SK-N-SH (cell line): ENCODE data around the gene TM9SF2. TPM values are rescaled to one million over a fixed set of nuclear protein-coding genes. Genes with fewer than 3 reads are reported as not detected.

Experiments used
- CTCF ChIA-PET: fragments of 300-600, 350-600 bp; formaldehyde crosslinking; extraction: SDS; loops from one replicate; lab custom pipeline; 2021; lab: Yijun Ruan, JAX
- POLR2A ChIA-PET: fragments of 350-600 bp; sonication (Branson Sonifier 250); formaldehyde crosslinking; extraction: SDS; loops from one replicate; lab custom pipeline; 2020; ENCODE audit warnings: antibody characterized with exemption, inconsistent platforms; lab: Yijun Ruan, JAX
- DNase-seq: peaks from one replicate; pipeline ENCODE4 v3.0.0; 2012
- H2AFZ ChIP-seq: fragments of 200-600 bp; sonication (generic); 2 replicates; pipeline ENCODE4 v1.8.1; 2016; ENCODE audit warnings: antibody characterized with exemption, mild to moderate bottlenecking, low read depth
- H3F3A ChIP-seq: fragments of 200-600 bp; sonication (generic); replicated peaks from 2 replicates; pipeline ENCODE3; 2016; ENCODE audit warnings: antibody characterized with exemption, mild to moderate bottlenecking; ENCODE audit not compliant: insufficient read depth
- H3K27ac ChIP-seq, 2 experiments: fragments of 200-500 bp in 1 of 2; fragments of 200-600 bp in 1 of 2; sonication (Bioruptor generic) in 1 of 2; sonication (generic), shearing (Covaris generic) in 1 of 2; 2 replicates each; pipeline versions ENCODE4 v1.5.1 to v1.6.1; 2014 to 2016; ENCODE audit warnings: low read depth in 2 of 2, inconsistent platforms in 1 of 2, low read length in 1 of 2, mild to moderate bottlenecking in 1 of 2, mixed read lengths in 1 of 2
- H3K27me3 ChIP-seq: fragments of 200-600 bp; sonication (generic), shearing (Covaris generic); 2 replicates; pipeline ENCODE4 v1.6.1; 2016; ENCODE audit warnings: mixed run types; ENCODE audit not compliant: insufficient read depth
- H3K36me3 ChIP-seq, 2 experiments: fragments of 200-500 bp in 1 of 2; fragments of 200-600 bp in 1 of 2; sonication (Bioruptor generic) in 1 of 2; sonication (generic) in 1 of 2; replicated peaks in 1 of 2; 2 replicates each; pipeline versions ENCODE3 to v1.5.1; 2014 to 2016; ENCODE audit warnings: low read length in 1 of 2, mild to moderate bottlenecking in 1 of 2; ENCODE audit not compliant: insufficient read depth in 2 of 2, control insufficient read depth in 1 of 2
- H3K4me1 ChIP-seq, 2 experiments: fragments of 200-500 bp in 1 of 2; fragments of 200-600 bp in 1 of 2; sonication (Bioruptor generic) in 1 of 2; sonication (generic), shearing (Covaris generic) in 1 of 2; 2 replicates each; pipeline versions ENCODE4 v1.5.1 to v1.6.1; 2014 to 2016; ENCODE audit warnings: low read depth in 1 of 2, low read length in 1 of 2, mixed run types in 1 of 2; ENCODE audit not compliant: insufficient read depth in 2 of 2, control insufficient read depth in 1 of 2
- H3K4me2 ChIP-seq: fragments of 200-600 bp; sonication (generic), shearing (Covaris generic); 2 replicates; pipeline ENCODE4 v1.6.1; 2017; ENCODE audit warnings: mixed run types
- H3K4me3 ChIP-seq, 2 experiments: fragments of 200-500 bp in 1 of 2; fragments of 200-600 bp in 1 of 2; sonication (Bioruptor generic) in 1 of 2; sonication (generic), shearing (Covaris generic) in 1 of 2; 2 replicates each; pipeline versions ENCODE4 v1.5.1 to v1.8.1; 2014 to 2016; ENCODE audit warnings: low read depth in 2 of 2, inconsistent platforms in 1 of 2, low read length in 1 of 2, mild to moderate bottlenecking in 1 of 2, mixed read lengths in 1 of 2, moderate library complexity in 1 of 2
- H3K79me2 ChIP-seq: fragments of 200-600 bp; sonication (generic); 2 replicates; pipeline ENCODE4 v1.8.1; 2017; ENCODE audit warnings: mild to moderate bottlenecking; ENCODE audit not compliant: insufficient read depth
- H3K9ac ChIP-seq: fragments of 200-600 bp; sonication (generic); 2 replicates; pipeline ENCODE4 v1.6.1; 2017; ENCODE audit warnings: mixed run types
- H3K9me2 ChIP-seq: fragments of 200-600 bp; sonication (generic); 2 replicates; pipeline ENCODE4 v1.6.1; 2017; ENCODE audit warnings: mixed run types
- H3K9me3 ChIP-seq: fragments of 200-600 bp; sonication (generic); 2 replicates; pipeline ENCODE4 v1.6.1; 2017; ENCODE audit warnings: mixed run types, mild to moderate bottlenecking, moderate library complexity
- H4K20me1 ChIP-seq: fragments of 200-600 bp; sonication (generic); 2 replicates; pipeline ENCODE4 v1.6.1; 2017; ENCODE audit warnings: mild to moderate bottlenecking, mixed run types; ENCODE audit not compliant: insufficient read depth
- EP300 ChIP-seq, 2 experiments: IDR thresholded peaks; 2 replicates each; pipeline versions ENCODE4 v1.4.0 to v1.6.1; 2012; ENCODE audit warnings: borderline replicate concordance in 1 of 2, low read depth in 1 of 2, low read length in 1 of 2
- EZH2phosphoT487 ChIP-seq: fragments of 200-600 bp; sonication (generic); IDR thresholded peaks from 2 replicates; pipeline ENCODE4 v1.6.1; 2017; ENCODE audit warnings: low read depth, mixed run types, mild to moderate bottlenecking, antibody characterized with exemption, moderate library complexity, borderline replicate concordance
- FOSL2 ChIP-seq: IDR thresholded peaks from 2 replicates; pipeline ENCODE4 v1.4.0; 2012; ENCODE audit warnings: low read depth, mild to moderate bottlenecking, moderate library complexity, borderline replicate concordance
- FOXJ3 ChIP-seq: sonication (generic); formaldehyde crosslinking; IDR thresholded peaks from 2 replicates; pipeline ENCODE4 v1.5.1; 2020; ENCODE audit warnings: mild to moderate bottlenecking, missing genetic modification reagents
- FOXM1 ChIP-seq: IDR thresholded peaks from 2 replicates; pipeline ENCODE4 v1.4.0; 2012; ENCODE audit warnings: low read depth, mild to moderate bottlenecking
- MEF2A ChIP-seq: IDR thresholded peaks from 2 replicates; pipeline ENCODE4 v1.4.0; 2012; ENCODE audit warnings: low read depth, borderline replicate concordance
- RAD21 ChIP-seq: IDR thresholded peaks from 2 replicates; pipeline ENCODE4 v1.6.1; 2012; ENCODE audit warnings: mild to moderate bottlenecking, low read length
- YY1 ChIP-seq: IDR thresholded peaks from 2 replicates; pipeline ENCODE4 v1.4.0; 2012; ENCODE audit warnings: low read depth, mild to moderate bottlenecking
- WGBS: methylation state at CpG from one replicate; pipeline ENCODE4 v1.1.6; 2017; ENCODE audit warnings: low lambda C conversion rate; 5-methylcytosine and 5-hydroxymethylcytosine counted together
- polyA plus RNA-seq, 3 experiments: library from polyadenylated mRNA; depleted of rRNA; stranded (reverse); fragments of >200 nt; gene quantifications; 2 replicates each; pipeline ENCODE4 v1.2.3, GENCODE V29; 2012
- TF ChIP-seq, protein P1 (sequence below): fragments of 200-600 bp; sonication (generic); IDR thresholded peaks from 2 replicates; pipeline ENCODE4 v1.6.1; 2017; ENCODE audit warnings: antibody characterized with exemption, mild to moderate bottlenecking, moderate library complexity
- TF ChIP-seq, protein P2 (sequence below): fragments of 150-350 bp; IDR thresholded peaks from 2 replicates; pipeline ENCODE4 v1.6.1; 2017; ENCODE audit warnings: antibody characterized with exemption, low read length, low read depth, borderline replicate concordance

Gene TM9SF2
- polyA plus RNA-seq, 1 of the 3 experiments (the other 2 are of a cell fraction), result 49.8 TPM

DNA sequence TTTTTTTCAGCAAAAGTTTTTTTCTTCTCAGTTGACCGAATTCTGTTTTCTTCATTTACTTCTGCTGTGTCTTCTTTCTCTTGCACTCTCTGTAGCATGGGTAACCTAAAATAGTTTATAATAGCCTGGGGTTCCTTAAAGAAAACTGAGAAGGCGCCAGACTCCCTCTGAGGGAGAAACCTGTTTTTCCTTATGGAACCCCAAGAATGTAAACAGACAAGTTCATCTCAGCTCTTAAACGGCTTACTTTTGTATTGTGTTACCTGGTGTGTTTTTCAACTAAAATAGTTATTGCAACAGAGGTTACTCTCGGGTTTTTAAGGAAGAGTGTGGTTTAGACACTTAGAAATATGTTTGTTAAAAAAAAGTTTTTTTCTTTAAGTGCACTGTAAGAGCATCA, 23.8 kb upstream of the TM9SF2 start:
- Histone ChIP-seq H3K36me3 (no peaks in the 10 kb centered on the region), H3K4me3 (no peak overlapping the region), H3K4me1 (no peaks in the 10 kb centered on the region), H3K9me3 (no peaks in the 10 kb centered on the region), H3K9ac (no peak overlapping the region), H4K20me1 (no peaks in the 10 kb centered on the region), H3K79me2 (no peaks in the 10 kb centered on the region), H3K4me2 (no peak overlapping the region), H3K27me3 (no peaks in the 10 kb centered on the region), H3K9me2 (no peaks in the 10 kb centered on the region), H2AFZ (no peak overlapping the region), H3K27ac (no peak overlapping the region), H3F3A (no peaks in the 10 kb centered on the region)
- DNase-seq, result no peak
- WGBS, result 75% methylated on average over 4 of the region's 4 CpGs
- ChIA-PET CTCF (interaction anchor here (1.0 to 1.5 kb wide), 3 partner anchors 10 to 301 kb away, joined by 3 read pairs; no protein-coding TSS in a partner anchor), POLR2A (no interaction called here)
- TF ChIP-seq, protein P1, sequence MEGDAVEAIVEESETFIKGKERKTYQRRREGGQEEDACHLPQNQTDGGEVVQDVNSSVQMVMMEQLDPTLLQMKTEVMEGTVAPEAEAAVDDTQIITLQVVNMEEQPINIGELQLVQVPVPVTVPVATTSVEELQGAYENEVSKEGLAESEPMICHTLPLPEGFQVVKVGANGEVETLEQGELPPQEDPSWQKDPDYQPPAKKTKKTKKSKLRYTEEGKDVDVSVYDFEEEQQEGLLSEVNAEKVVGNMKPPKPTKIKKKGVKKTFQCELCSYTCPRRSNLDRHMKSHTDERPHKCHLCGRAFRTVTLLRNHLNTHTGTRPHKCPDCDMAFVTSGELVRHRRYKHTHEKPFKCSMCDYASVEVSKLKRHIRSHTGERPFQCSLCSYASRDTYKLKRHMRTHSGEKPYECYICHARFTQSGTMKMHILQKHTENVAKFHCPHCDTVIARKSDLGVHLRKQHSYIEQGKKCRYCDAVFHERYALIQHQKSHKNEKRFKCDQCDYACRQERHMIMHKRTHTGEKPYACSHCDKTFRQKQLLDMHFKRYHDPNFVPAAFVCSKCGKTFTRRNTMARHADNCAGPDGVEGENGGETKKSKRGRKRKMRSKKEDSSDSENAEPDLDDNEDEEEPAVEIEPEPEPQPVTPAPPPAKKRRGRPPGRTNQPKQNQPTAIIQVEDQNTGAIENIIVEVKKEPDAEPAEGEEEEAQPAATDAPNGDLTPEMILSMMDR, result no peak
- TF ChIP-seq FOXM1, result no peak
- no peak for TF ChIP-seq YY1
- no peak for TF ChIP-seq EZH2phosphoT487

GRCh38 chr13:99481366-99481765, 19.9 kb upstream of the TM9SF2 start:
- ChIA-PET CTCF (no interaction called here), POLR2A (no interaction called here)
- Histone ChIP-seq H2AFZ (no peak overlapping the region), H3K9me3 (no peaks in the 10 kb centered on the region), H3F3A (no peaks in the 10 kb centered on the region), H3K4me1 (no peaks in the 10 kb centered on the region), H3K9ac (no peak overlapping the region), H3K79me2 (no peaks in the 10 kb centered on the region), H3K27me3 (no peaks in the 10 kb centered on the region), H3K27ac (no peak overlapping the region), H4K20me1 (no peaks in the 10 kb centered on the region), H3K36me3 (no peaks in the 10 kb centered on the region), H3K4me2 (no peak overlapping the region), H3K9me2 (no peaks in the 10 kb centered on the region), H3K4me3 (no peak overlapping the region)
- TF ChIP-seq RAD21 (no peak), EP300 (IDR thresholded peaks at IDR 0.05; ENCODE audit: borderline replicate concordance in 1 of 2, low read depth in 1 of 2, low read length in 1 of 2) (no peak), FOSL2 (no peak), MEF2A (no peak), FOXJ3 (CRISPR knock-in tag) (no peak)
- TF ChIP-seq, protein P2, sequence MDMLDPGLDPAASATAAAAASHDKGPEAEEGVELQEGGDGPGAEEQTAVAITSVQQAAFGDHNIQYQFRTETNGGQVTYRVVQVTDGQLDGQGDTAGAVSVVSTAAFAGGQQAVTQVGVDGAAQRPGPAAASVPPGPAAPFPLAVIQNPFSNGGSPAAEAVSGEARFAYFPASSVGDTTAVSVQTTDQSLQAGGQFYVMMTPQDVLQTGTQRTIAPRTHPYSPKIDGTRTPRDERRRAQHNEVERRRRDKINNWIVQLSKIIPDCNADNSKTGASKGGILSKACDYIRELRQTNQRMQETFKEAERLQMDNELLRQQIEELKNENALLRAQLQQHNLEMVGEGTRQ, result no peak
- 84% methylated on average over 4 of the region's 4 CpGs for WGBS
- DNase-seq, result no peak
